Renal pelvis (tissue), 4 donors: ENCODE results near the gene DUSP8. TPM values are rescaled to one million over a fixed set of nuclear protein-coding genes. Genes with fewer than 3 reads are reported as not detected.
A peak's percentile ranks its signal among the peaks of the same experiment; 100 is the strongest.

Experiments used
- DNase-seq: peaks from one replicate; pipeline ENCODE4 v3.0.0-alpha.2; 2013
- polyA plus RNA-seq, 3 donors: library from polyadenylated mRNA; unstranded; fragments of 120-200 nt; gene quantifications; one replicate each; pipeline ENCODE4 v1.2.1, GENCODE V29; 2013; ENCODE audit not compliant: insufficient read length in 3 of 3

Gene DUSP8
- polyA plus RNA-seq, 3 donors = 3.0 to 4.0 (median 3.6) TPM

- DNase-seq = no peak
Measured at GRCh38 chr11:1566381-1567051, 5.6 kb downstream of the DUSP8 start.

GRCh38 chr11:1565904-1566247 lies 6.2 kb downstream of the DUSP8 start:
- no peak for DNase-seq

- DNase-seq = no peak
Measured at GRCh38 chr11:1565173-1565903, 6.7 kb downstream of the DUSP8 start.

- peak; percentile 78 for DNase-seq
Measured at GRCh38 chr11:1564535-1565172, 7.4 kb downstream of the DUSP8 start.

GRCh38 chr11:1563697-1564534 lies 8.2 kb downstream of the DUSP8 start:
- DNase-seq = no peak

- no peak for DNase-seq
Measured at GRCh38 chr11:1563149-1563638, 8.9 kb downstream of the DUSP8 start.

- no peak for DNase-seq
Measured at GRCh38 chr11:1562469-1563148, 9.5 kb downstream of the DUSP8 start.

GRCh38 chr11:1561955-1562354 lies 10.1 kb downstream of the DUSP8 start:
- DNase-seq = no peak

- DNase-seq = no peak
Measured at GRCh38 chr11:1561266-1561665, 10.8 kb downstream of the DUSP8 start.

- DNase-seq = no peak
Measured at GRCh38 chr11:1560649-1561251, 11.3 kb downstream of the DUSP8 start.

GRCh38 chr11:1560002-1560648 lies 11.9 kb downstream of the DUSP8 start:
- DNase-seq = no peak

GRCh38 chr11:1559111-1559951 lies 12.7 kb downstream of the DUSP8 start:
- DNase-seq = no peak

GRCh38 chr11:1558775-1559110 lies 13.3 kb downstream of the DUSP8 start:
- DNase-seq = no peak

- DNase-seq = no peak
Measured at GRCh38 chr11:1557904-1558774, 13.9 kb downstream of the DUSP8 start.

GRCh38 chr11:1557051-1557884 lies 14.8 kb downstream of the DUSP8 start:
- DNase-seq = no peak

GRCh38 chr11:1556278-1556902 lies 15.7 kb downstream of the DUSP8 start:
- DNase-seq = no peak

GRCh38 chr11:1555713-1556153 lies 16.3 kb downstream of the DUSP8 start:
- DNase-seq = no peak
